HG03378 (cell line): ENCODE measurements around the gene LRMDA.

Source experiments
- ATAC-seq: cut with Tn5 transposase; IDR thresholded peaks from one replicate; pipeline ENCODE4 v1.9.1; 2021; ENCODE audit warnings: mild to moderate bottlenecking, moderate library complexity; ENCODE audit not compliant: unreplicated experiment

LRMDA gene

GRCh38 chr10:76333326-76333725 is 901.9 kb downstream of the LRMDA start:
- ATAC-seq = no peak

- no peak for ATAC-seq
Observed at GRCh38 chr10:76333796-76334195, 902.4 kb downstream of the LRMDA start.

GRCh38 chr10:76334255-76334654 is 902.8 kb downstream of the LRMDA start:
- ATAC-seq = no peak

GRCh38 chr10:76336213-76336963 is 905.0 kb downstream of the LRMDA start:
- no peak for ATAC-seq

- ATAC-seq = no peak
Observed at GRCh38 chr10:76337641-76338040, 906.2 kb downstream of the LRMDA start.

GRCh38 chr10:76338187-76338586 is 906.8 kb downstream of the LRMDA start:
- ATAC-seq = no peak

GRCh38 chr10:76341740-76342139 is 910.3 kb downstream of the LRMDA start:
- ATAC-seq = no peak

- no peak for ATAC-seq
Observed at GRCh38 chr10:76342996-76343395, 911.6 kb downstream of the LRMDA start.

GRCh38 chr10:76347832-76348231 is 916.4 kb downstream of the LRMDA start:
- ATAC-seq = no peak

- no peak for ATAC-seq
Observed at GRCh38 chr10:76350583-76350982, 919.2 kb downstream of the LRMDA start.

GRCh38 chr10:76352300-76352699 is 920.9 kb downstream of the LRMDA start:
- no peak for ATAC-seq

GRCh38 chr10:76353237-76353851 is 921.9 kb downstream of the LRMDA start:
- ATAC-seq = no peak

GRCh38 chr10:76354212-76354738 is 922.9 kb downstream of the LRMDA start:
- ATAC-seq = no peak

GRCh38 chr10:76354921-76355320 is 923.5 kb downstream of the LRMDA start:
- ATAC-seq = no peak

GRCh38 chr10:76356557-76356956 is 925.1 kb downstream of the LRMDA start:
- ATAC-seq = no peak

GRCh38 chr10:76357726-76358415 is 926.4 kb downstream of the LRMDA start:
- ATAC-seq = no peak

GRCh38 chr10:76358743-76359395 is 927.4 kb downstream of the LRMDA start:
- no peak for ATAC-seq

GRCh38 chr10:76375761-76376160 is 944.3 kb downstream of the LRMDA start:
- no peak for ATAC-seq

GRCh38 chr10:76382381-76382851 is 951.0 kb downstream of the LRMDA start:
- no peak for ATAC-seq

- ATAC-seq = no peak
Observed at GRCh38 chr10:76388321-76389023, 957.0 kb downstream of the LRMDA start.
